Superior temporal gyrus (tissue), 1 donor: ENCODE results near the gene ANKRD37.
A peak's percentile ranks its signal among the peaks of the same experiment; 100 is the strongest.

Experiments
- DNase-seq: peaks from one replicate; pipeline ENCODE4 v3.0.0-alpha.2; 2016; ENCODE audit errors: extremely low spot score

Gene ANKRD37

DNA sequence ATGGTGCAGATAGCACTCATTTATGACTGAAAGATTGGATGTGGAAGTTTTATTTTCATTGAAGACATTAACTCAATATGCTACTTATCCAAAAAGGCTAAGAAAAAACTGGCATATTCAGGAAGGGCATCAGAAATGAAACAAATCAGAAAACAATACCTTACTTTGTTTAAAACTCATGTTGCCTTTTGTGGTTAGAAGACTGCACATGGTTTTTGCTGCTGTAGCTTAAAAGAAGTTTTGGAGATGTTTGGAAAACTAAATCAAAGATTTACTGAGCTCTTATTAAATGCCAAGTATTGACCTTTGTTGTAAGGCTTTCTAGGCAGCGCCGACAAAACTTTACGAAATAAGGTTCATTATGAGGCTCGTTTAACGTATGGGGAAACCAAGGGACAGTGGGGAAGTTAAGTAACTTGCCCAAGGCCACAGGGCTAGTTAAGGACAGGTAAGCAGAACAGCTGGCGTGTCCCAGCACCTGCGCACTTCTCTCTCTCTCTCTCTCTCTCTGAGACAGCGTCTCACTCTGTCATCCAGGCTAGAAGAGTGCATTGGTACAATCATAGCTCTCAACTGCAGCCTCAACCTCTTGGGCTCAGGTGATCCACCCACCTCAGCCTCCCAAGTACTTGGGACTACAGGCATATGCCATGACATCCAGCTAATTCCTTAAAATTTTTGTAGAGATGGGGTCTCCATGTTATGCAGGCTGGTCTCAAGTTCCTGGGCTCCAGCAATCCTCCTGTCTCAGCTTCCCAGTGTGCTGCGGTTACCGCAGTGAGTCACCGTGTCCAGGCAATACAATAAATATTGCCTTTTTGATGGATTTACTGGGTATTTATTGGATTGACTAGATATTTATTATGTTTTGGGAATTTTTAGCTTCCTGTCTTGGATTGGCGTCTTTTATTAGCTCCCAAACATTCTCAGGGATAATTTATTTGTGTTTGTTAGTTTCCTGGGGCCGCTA lies 17.0 kb upstream of the ANKRD37 start:
- no peak for DNase-seq

DNA sequence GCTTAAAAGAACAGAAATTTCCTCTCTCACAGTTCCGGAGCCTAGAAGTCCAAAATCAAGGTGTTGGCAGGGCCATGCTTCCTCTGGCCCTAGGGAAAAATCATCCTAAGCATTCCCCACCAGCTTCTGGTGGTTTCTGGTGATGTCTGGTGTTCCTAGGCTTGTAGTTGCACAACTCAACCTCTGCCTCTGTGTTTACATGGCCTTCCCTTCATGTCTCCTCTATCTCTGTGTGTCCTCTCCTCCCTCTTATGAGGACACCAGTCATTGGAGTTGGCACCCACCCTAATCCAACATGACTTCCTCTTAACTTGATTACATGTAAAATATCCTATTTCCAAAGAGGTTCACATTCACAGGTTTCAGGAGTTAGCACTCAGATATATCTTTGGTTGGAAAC lies 16.3 kb upstream of the ANKRD37 start:
- DNase-seq = no peak

- no peak for DNase-seq
These were observed 15.1 kb upstream of the ANKRD37 start for GRCh38 chr4:185381288-185382196.

DNA sequence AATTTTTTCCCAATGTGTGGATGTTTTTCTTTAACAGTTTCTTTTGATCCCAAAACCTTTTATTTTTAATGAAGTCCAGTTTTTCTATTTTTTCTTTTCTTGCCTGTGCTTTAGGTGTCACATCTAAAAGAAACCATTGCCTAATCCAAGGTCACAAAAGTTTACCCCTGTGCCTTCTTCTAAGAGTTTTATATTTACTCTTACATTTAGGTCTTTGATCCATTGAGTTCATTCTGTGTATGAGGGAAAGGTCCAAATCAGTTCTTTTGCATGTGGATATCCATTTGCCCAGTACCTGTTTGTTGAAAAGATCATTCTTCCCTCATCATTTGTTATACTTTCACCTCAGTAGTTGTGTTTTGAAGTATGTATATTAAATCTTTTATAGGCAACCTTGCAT lies 13.9 kb upstream of the ANKRD37 start:
- no peak for DNase-seq

GRCh38 chr4:185383451-185383850 lies 13.2 kb upstream of the ANKRD37 start:
- no peak for DNase-seq

DNA sequence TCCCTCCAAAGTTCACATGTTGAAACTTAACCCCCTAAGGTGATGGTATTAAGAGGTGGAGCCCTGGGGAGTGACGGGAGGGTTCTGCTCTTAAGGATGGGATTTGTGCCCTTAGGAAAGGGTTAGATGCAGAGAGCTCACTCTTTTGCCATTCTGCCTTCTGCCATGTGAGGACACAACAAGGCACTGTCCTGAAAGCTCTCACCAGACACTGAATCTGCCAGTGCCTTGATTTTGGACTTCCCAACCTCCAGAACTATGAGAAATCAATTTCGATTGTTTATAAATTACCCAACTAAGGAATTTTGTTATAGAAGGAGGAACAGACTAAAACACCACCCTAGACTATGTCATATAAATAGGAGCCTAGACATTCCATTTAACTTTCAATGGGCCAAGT lies 12.6 kb upstream of the ANKRD37 start:
- DNase-seq = no peak

GRCh38 chr4:185384930-185385331 lies 11.7 kb upstream of the ANKRD37 start:
- no peak for DNase-seq

- no peak for DNase-seq
These were observed 8.7 kb upstream of the ANKRD37 start for GRCh38 chr4:185387957-185388356.

DNA sequence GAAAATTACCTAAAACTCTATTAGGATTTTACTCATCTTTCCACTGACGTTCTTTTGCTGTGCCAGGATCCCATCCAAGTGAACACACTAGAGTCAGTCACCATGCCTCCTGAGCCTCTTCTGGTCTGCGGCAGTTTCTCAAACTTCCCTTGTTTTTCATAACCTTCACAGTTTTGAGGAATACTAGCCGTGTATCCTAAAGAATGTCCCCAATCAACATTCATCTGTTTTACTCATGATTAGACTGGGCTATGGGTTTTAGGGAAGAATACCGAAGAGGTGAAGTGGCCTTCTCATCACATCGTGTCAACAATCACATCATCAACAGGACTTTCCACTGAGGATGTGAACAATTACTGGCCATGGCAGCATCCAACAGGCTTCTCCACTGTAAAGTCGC lies 5.7 kb upstream of the ANKRD37 start:
- DNase-seq = no peak

DNA sequence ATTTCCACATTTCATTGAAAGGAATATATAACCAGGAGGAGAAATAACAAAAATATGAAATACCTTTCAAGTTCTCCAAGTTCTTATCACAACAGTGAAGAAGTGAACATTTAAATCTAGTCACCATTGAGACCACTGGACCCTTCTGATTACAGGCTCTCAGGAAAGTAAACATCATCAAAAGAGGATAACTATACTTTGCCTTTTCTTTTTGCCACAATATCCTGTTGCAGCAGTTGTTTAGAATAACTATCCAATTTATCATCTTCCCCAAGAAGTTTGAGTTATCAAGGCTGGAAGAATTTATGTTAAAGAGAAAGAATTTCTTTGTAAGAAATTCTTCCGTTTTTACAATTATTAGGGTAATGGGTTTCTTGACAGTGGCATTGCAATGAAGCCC lies 4.5 kb upstream of the ANKRD37 start:
- no peak for DNase-seq

DNA sequence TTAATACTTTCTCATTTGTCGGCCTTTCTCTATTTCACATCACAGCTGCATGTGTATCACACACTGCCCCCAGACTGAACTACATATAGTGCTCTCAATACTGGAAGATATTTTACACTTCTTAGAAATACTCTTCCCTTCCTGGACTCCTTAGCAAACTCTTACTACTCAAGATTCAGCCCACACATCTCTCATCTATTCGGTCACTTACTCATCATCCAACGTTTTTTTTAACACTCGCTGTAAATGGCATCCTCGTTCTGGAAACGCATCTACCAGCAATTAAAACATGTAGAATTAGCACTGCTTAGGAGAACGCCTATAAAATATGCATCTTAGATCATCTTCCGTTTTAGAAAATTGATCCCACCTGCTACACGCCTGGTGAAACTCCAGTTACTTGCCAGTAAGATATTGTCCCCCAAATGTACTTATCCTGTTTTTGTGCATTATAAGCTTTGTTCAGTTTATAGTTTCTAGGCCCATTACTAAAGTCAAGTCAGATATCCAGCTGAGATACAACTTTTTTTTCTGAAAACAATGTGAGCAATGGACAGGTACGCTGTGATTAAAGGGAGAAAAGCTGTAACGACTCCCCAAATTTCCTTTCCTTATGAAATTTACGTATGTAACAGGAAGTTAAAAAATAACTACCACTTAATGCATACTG lies 1.9 kb upstream of the ANKRD37 start:
- peak; percentile 79 for DNase-seq

DNA sequence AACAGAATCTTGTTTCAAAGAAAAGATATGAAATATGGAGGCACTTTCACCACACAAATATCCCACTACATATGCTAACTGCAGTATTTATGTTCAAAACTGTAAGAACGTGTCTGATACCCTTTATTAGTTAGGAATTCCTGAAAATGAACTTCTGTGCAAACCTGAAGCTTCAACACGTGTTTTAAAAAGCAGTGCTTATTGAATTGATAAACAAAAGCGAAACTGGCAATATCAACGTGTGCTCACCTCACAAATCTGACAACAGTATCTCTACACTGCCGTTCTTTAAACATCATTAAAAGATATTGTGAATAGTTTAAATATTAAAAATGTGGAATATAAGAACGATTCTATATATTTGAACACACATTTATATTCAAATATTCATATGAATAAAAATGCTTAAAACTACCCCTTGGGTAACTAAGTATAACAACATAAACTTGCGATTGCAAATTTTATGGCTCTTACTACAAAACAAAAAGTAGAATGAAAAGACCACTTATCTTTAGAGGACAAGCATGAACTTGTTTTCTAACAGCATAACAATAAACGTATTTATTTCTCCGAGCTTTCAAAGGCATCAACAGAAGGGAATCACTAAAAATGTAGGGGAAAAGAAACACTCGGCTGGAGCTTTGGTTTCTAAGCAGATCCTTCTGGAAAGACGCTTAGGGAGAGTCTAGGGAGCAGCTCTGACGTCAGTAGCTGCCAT lies 1.2 kb upstream of the ANKRD37 start, which contains the start of gene LRP2BP:
TSS of gene LRP2BP (minus strand) at position 687 of the 718 bp plus-strand sequence. CDS start 17,738 bp downstream, outside the sequence.
- peak; percentile 95 for DNase-seq

GRCh38 chr4:185395956-185396723 lies 501 bp upstream of the ANKRD37 start:
- peak; percentile 98 for DNase-seq

GRCh38 chr4:185398618-185399017 lies 2.0 kb downstream of the ANKRD37 start:
- DNase-seq = no peak

GRCh38 chr4:185399466-185399865 lies 2.8 kb downstream of the ANKRD37 start:
- DNase-seq = peak; percentile 62

DNA sequence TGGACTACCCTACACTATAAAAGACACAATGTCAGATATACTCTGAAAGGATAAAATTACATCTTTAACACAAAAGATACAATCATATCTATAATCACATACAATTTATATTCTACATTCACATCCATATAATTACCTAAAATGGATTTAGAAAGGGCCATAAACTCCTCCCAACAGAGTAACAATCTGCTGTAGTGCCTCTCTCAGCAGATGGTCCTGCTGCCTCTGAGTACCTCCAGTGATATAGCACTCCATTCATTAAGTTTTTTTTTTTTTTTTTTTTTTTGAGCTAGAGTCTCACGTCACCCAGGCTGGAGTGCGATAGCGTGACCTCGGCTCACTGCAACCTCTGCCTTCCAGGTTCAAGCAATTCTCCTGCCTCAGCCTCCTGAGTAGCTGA lies 7.4 kb downstream of the ANKRD37 start:
- DNase-seq = no peak

DNA sequence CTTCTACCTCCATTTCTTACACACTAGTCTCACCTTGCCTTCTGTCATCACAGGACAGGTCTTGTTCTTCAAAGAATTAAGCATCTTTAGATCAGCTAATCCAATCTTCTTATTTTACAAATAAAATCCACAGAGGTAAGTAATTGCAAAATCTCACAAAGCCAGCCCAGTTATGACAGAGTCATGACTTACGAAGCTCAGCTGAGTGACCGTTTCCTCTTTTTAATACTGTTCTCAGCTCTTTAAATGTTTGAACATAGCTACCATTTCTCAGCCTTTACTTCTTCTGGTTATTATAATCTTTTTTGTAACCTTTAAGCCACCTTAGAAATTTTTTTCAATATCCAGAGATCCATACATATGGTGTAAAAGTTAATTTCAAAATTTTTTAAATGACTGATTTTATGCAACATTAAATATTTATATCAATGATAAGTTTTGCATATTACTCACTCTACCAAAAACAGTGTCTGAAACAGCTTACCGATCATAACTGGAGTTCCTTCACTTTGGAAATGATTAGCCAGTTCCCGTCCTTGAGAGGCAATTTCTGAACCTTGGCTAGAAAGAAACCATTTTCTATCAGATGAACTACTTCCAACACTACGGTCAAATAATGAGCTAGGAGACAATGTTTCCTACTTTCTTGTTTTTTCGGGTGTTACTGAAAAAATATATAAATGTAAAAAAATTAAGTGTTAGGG lies 8.8 kb downstream of the ANKRD37 start:
- DNase-seq = no peak

- no peak for DNase-seq
These were observed 11.8 kb downstream of the ANKRD37 start for GRCh38 chr4:185408432-185408831.

DNA sequence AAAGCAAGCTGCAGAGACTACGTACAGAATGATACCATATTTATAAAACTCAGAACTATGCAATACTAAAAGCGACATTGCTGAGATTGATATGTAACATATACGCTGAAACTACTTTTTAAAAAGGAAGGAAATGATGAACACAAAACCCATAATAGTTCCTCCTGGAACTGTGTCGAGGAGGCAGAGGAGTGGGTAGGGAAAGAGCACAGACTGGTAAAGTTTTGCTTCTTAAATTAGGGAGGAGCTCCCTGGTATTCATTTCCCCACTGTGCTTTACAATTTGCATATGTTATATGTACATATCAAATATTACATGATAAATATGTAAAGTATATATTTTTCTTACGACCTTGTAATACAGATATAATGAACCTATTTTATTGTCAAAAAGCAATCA lies 15.2 kb downstream of the ANKRD37 start:
- DNase-seq = no peak

- DNase-seq = no peak
These were observed 15.8 kb downstream of the ANKRD37 start for GRCh38 chr4:185412412-185412811.
